ENCODE measurements around the gene MS4A4E. TPM values are rescaled to one million over a fixed set of nuclear protein-coding genes. Genes with fewer than 3 reads are reported as not detected.

Gene MS4A4E
- total and polyA plus RNA-seq, 2 of the 13 experiments (the other 11 are each of a cell fraction or from before 2014, with no cell fraction given), result not detected

GRCh38 chr11:60235321-60235720, 7.6 kb downstream of the MS4A4E start (continued):
- no peak for TF ChIP-seq SIX1 (CRISPR knock-in tag; IDR thresholded peaks at IDR 0.05; ENCODE audit: borderline replicate concordance)
- no peak for TF ChIP-seq GATA4 (IDR thresholded peaks at IDR 0.05; ENCODE audit: borderline replicate concordance, low read depth)
- TF ChIP-seq CBX1 (IDR thresholded peaks at IDR 0.05; ENCODE audit: low read depth), result no peak

- intact Hi-C loops (cut with micrococcal nuclease; ENCODE audit: unreplicated experiment), result no loop called here
- Histone ChIP-seq H3K4me2 (ENCODE audit: low read depth, low read length) (no peak overlapping the region), H3K79me2 (ENCODE audit: insufficient read depth, low read length) (no peaks in the 10 kb centered on the region), H3K4me3 (replicated peaks in 1 of 3; ENCODE audit: insufficient read depth in 1 of 3, low read depth in 2 of 3, low read length in 3 of 3) (no peak overlapping the region), H3K27ac (ENCODE audit: extremely low read length, insufficient read depth, low read length) (no peak overlapping the region), H3K9ac (ENCODE audit: insufficient read depth, low read depth, low read length) (no peak overlapping the region), H3K27me3 (ENCODE audit: control insufficient read depth in 1 of 2, insufficient read depth in 2 of 2, low read length in 2 of 2) (no peaks in the 10 kb centered on the region), H3K9me3 (ENCODE audit: low read length) (no peaks in the 10 kb centered on the region), H4K20me1 (ENCODE audit: insufficient read depth, low read length) (no peaks in the 10 kb centered on the region), H3K4me1 (ENCODE audit: insufficient read depth, low read length) (0 out of 2 replicates have a peak, but pooled peaks cover 6% of the 10 kb centered on the region), H2AFZ (ENCODE audit: low read length) (no peak overlapping the region), H3K36me3 (replicated peaks in 1 of 2; ENCODE audit: control insufficient read depth in 1 of 2, insufficient read depth in 2 of 2, low read length in 2 of 2) (no peaks in the 10 kb centered on the region)
- FAIRE-seq (no peak), ATAC-seq (no peak), DNase-seq (ENCODE audit: low spot score) (no peak)
- CTCF ChIA-PET (ENCODE audit: low intra/inter-chr PET ratio, low total read pairs), result no interaction called here
- no TSS peak for BruUV-seq (replicated peaks)
- in situ Hi-C loops (cut with HindIII; ENCODE audit: extremely low pct_ligation_motif_present, low pct_unique_long_range_greater_than_20kb), result no loop called here
- WGBS (ENCODE audit: low lambda C conversion rate), result 6% methylated on average over 1 of the region's 1 CpG
- TF ChIP-seq ZNF678 (CRISPR knock-in tag; IDR thresholded peaks at IDR 0.05) (no peak), MAF1 (CRISPR knock-in tag; IDR thresholded peaks at IDR 0.05; ENCODE audit: borderline replicate concordance) (no peak), PRDM10 (CRISPR knock-in tag; IDR thresholded peaks at IDR 0.05; ENCODE audit: low read depth) (no peak), MNT (IDR thresholded peaks at IDR 0.05) (no peak), RNF219 (CRISPR knock-in tag; IDR thresholded peaks at IDR 0.05) (no peak), ZFP37 (CRISPR knock-in tag; IDR thresholded peaks at IDR 0.05; ENCODE audit: borderline replicate concordance) (no peak)
- POLR2A ChIA-PET, result no interaction called here
Measured at GRCh38 chr11:60230681-60231080, 12.3 kb downstream of the MS4A4E start.

All from HepG2 (cell line).